Fibroblast of villous mesenchyme (primary cell): Measurements from ENCODE around the gene PACSIN2. TPM values are rescaled to one million over a fixed set of nuclear protein-coding genes. Genes with fewer than 3 reads are reported as not detected.

Experiments used
- DNase-seq: peaks from one replicate; pipeline ENCODE4 v3.0.0-alpha.2; 2010; ENCODE audit warnings: low read depth
- H3K4me3 ChIP-seq: 2 replicates; pipeline ENCODE4 v1.5.1; 2011; ENCODE audit warnings: low read depth, mild to moderate bottlenecking, low read length
- CTCF ChIP-seq: IDR thresholded peaks from 2 replicates; pipeline ENCODE4 v1.5.1; 2012; ENCODE audit warnings: low read depth, mild to moderate bottlenecking, low read length; ENCODE audit not compliant: insufficient read depth
- total RNA-seq: library from RNA; depleted of rRNA; stranded (reverse); fragments of >200 nt; gene quantifications from 2 replicates; pipeline ENCODE4 v1.2.3, GENCODE V29; 2012

The PACSIN2 gene
- total RNA-seq: 43.8 and 53.1 TPM in 2 replicates

- H3K4me3 ChIP-seq: peak within 1 kb of the TSS; percentile 84
- DNase-seq: peak; percentile 98
- TF ChIP-seq CTCF: no peak
Observed at GRCh38 chr22:43014869-43015676, at the start of gene PACSIN2. PACSIN2 (minus strand) TSS chr22:43015149; CDS start chr22:42912080, 103,069 bp downstream.

- peak; percentile 16 for DNase-seq
- TF ChIP-seq CTCF: peak; percentile 64
- H3K4me3 ChIP-seq: no peak overlapping the region
Observed at GRCh38 chr22:43060183-43060582, 45.2 kb upstream of the PACSIN2 start.

- no peak for DNase-seq
- H3K4me3 ChIP-seq: no peak overlapping the region
- no peak for TF ChIP-seq CTCF
Observed at GRCh38 chr22:43057641-43058040, 42.7 kb upstream of the PACSIN2 start.

- peak; percentile 19 for TF ChIP-seq CTCF
- no peak for DNase-seq
- no peak overlapping the region for H3K4me3 ChIP-seq
Observed at GRCh38 chr22:43053176-43053575, 38.2 kb upstream of the PACSIN2 start.

GRCh38 chr22:43050995-43051394, 36.0 kb upstream of the PACSIN2 start:
- no peak overlapping the region for H3K4me3 ChIP-seq
- no peak for DNase-seq
- TF ChIP-seq CTCF: no peak

GRCh38 chr22:43047605-43048004, 32.7 kb upstream of the PACSIN2 start:
- peak; percentile 18 for DNase-seq
- H3K4me3 ChIP-seq: no peak overlapping the region
- TF ChIP-seq CTCF: no peak
